A549 (cell line): ENCODE measurements around the gene RPUSD2. TPM values are rescaled to one million over a fixed set of nuclear protein-coding genes. Genes with fewer than 3 reads are reported as not detected.

Source experiments
- ATOH8 ChIP-seq: fragments of 250-450 bp; sonication (Bioruptor Pico); IDR thresholded peaks from 2 replicates; pipeline ENCODE4 v1.5.0; 2020; ENCODE audit warnings: low read depth, mild to moderate bottlenecking, moderate library complexity
- CBX2 ChIP-seq: fragments of 200-600 bp; sonication (generic); IDR thresholded peaks from 2 replicates; pipeline ENCODE4 v1.6.1; 2016; ENCODE audit warnings: low read depth, mild to moderate bottlenecking, borderline replicate concordance
- CBX8 ChIP-seq: fragments of 200-600 bp; sonication (generic); IDR thresholded peaks from 2 replicates; pipeline ENCODE4 v1.6.1; 2016
- CHD2 ChIP-seq: fragments of 150-350 bp; IDR thresholded peaks from 2 replicates; pipeline ENCODE4 v1.6.1; 2014; ENCODE audit warnings: low read length; ENCODE audit not compliant: partially characterized antibody
- EHF ChIP-seq: fragments of 250-450 bp; sonication (Bioruptor Pico); IDR thresholded peaks from 2 replicates; pipeline ENCODE4 v1.5.0; 2020; ENCODE audit warnings: mild to moderate bottlenecking
- EHMT2 ChIP-seq: fragments of 200-600 bp; sonication (generic); IDR thresholded peaks from 2 replicates; pipeline ENCODE4 v1.6.1; 2016; ENCODE audit warnings: antibody characterized with exemption, low read depth, mild to moderate bottlenecking, moderate library complexity
- ESRRA ChIP-seq: fragments of 150-350 bp; IDR thresholded peaks from 2 replicates; pipeline ENCODE4 v1.6.1; 2014; ENCODE audit warnings: mild to moderate bottlenecking, low read length, borderline replicate concordance
- FOSB ChIP-seq: fragments of 250-450 bp; sonication (Bioruptor Pico); IDR thresholded peaks from 2 replicates; pipeline ENCODE4 v1.5.0; 2020; ENCODE audit warnings: mild to moderate bottlenecking, moderate library complexity
- FOSL2 ChIP-seq, 2 experiments: fragments of 450-650 bp in 1 of 2; fragments of >200 bp in 1 of 2; sonication (Bioruptor Twin) in 1 of 2; formaldehyde crosslinking; IDR thresholded peaks; 2 replicates each; pipeline versions ENCODE4 v1.5.0 to v1.6.1; 2016 to 2020; ENCODE audit warnings: mild to moderate bottlenecking in 1 of 2, moderate library complexity in 1 of 2
- FOXS1 ChIP-seq: fragments of 250-450 bp; sonication (Bioruptor Pico); IDR thresholded peaks from 2 replicates; pipeline ENCODE4 v1.5.0; 2020; ENCODE audit warnings: mild to moderate bottlenecking, moderate library complexity
- HOXA7 ChIP-seq: fragments of 250-450 bp; sonication (Bioruptor Pico); IDR thresholded peaks from 2 replicates; pipeline ENCODE4 v1.5.0; 2020; ENCODE audit warnings: mild to moderate bottlenecking, moderate library complexity
- HOXB13 ChIP-seq: fragments of 250-450 bp; sonication (Bioruptor Pico); IDR thresholded peaks from 2 replicates; pipeline ENCODE4 v1.5.0; 2020; ENCODE audit warnings: low read depth, mild to moderate bottlenecking, moderate library complexity
- JUN ChIP-seq, 2 experiments: fragments of >200 bp; sonication (Bioruptor Twin); formaldehyde crosslinking; IDR thresholded peaks; 2 replicates in 1 of 2; 3 replicates in 1 of 2; pipeline ENCODE4 v1.6.1; 2016 to 2017
- KDM5A ChIP-seq: fragments of 200-600 bp; sonication (generic); IDR thresholded peaks from 2 replicates; pipeline ENCODE4 v1.6.1; 2016; ENCODE audit warnings: antibody characterized with exemption, mild to moderate bottlenecking
- MAFK ChIP-seq: fragments of 450-650 bp; IDR thresholded peaks from 2 replicates; pipeline ENCODE4 v1.6.1; 2014; ENCODE audit not compliant: partially characterized antibody
- MAX ChIP-seq: IDR thresholded peaks from 2 replicates; pipeline ENCODE4 v1.6.1; 2012
- NFE2L2 ChIP-seq: fragments of 150-350 bp; conservative IDR thresholded peaks from 2 replicates; pipeline ENCODE4 v1.6.1; 2014; ENCODE audit warnings: low read length
- NPAS2 ChIP-seq: fragments of 250-450 bp; sonication (Bioruptor Pico); IDR thresholded peaks from 2 replicates; pipeline ENCODE4 v1.8.0; 2022; ENCODE audit warnings: mild to moderate bottlenecking, moderate library complexity, borderline replicate concordance
- PBX3 ChIP-seq: IDR thresholded peaks from 2 replicates; pipeline ENCODE4 v1.6.1; 2012
- RAD21 ChIP-seq, 2 experiments: fragments of >200 bp in 1 of 2; sonication (Bioruptor Twin) in 1 of 2; formaldehyde crosslinking in 1 of 2; IDR thresholded peaks in 1 of 2; conservative IDR thresholded peaks in 1 of 2; 2 replicates in 1 of 2; 3 replicates in 1 of 2; pipeline ENCODE4 v1.6.1; 2012 to 2018; ENCODE audit warnings: inconsistent platforms in 1 of 2
- RFX5 ChIP-seq: fragments of 450-650 bp; IDR thresholded peaks from 2 replicates; pipeline ENCODE4 v1.7.1; 2014; ENCODE audit warnings: antibody characterized with exemption, mild to moderate bottlenecking, moderate library complexity
- SMC3 ChIP-seq: fragments of >200 bp; sonication (Bioruptor Twin); formaldehyde crosslinking; IDR thresholded peaks from 3 replicates; pipeline ENCODE4 v1.6.1; 2018; ENCODE audit warnings: inconsistent platforms
- SREBF2 ChIP-seq: fragments of 450-650 bp; IDR thresholded peaks from 2 replicates; pipeline ENCODE4 v1.6.1; 2014; ENCODE audit warnings: mild to moderate bottlenecking, moderate library complexity
- TFCP2L1 ChIP-seq: fragments of 250-450 bp; sonication (Bioruptor Pico); IDR thresholded peaks from 2 replicates; pipeline ENCODE4 v1.5.0; 2021; ENCODE audit warnings: mild to moderate bottlenecking
- TP53 ChIP-seq: fragments of 250-450 bp; sonication (Bioruptor Pico); IDR thresholded peaks from 2 replicates; pipeline ENCODE4 v1.5.0; 2021; ENCODE audit warnings: mild to moderate bottlenecking, moderate library complexity
- USF2 ChIP-seq: fragments of 450-650 bp; IDR thresholded peaks from 2 replicates; pipeline ENCODE4 v1.6.1; 2014; ENCODE audit warnings: antibody characterized with exemption
- ZC3H11A ChIP-seq: fragments of 450-650 bp; IDR thresholded peaks from 2 replicates; pipeline ENCODE4 v1.6.1; 2014; ENCODE audit warnings: antibody characterized with exemption, mild to moderate bottlenecking
- ZFP36 ChIP-seq: fragments of 450-650 bp; IDR thresholded peaks from 2 replicates; pipeline ENCODE4 v1.6.1; 2014; ENCODE audit warnings: borderline replicate concordance; ENCODE audit not compliant: partially characterized antibody
- ZNF302 ChIP-seq: fragments of 250-450 bp; sonication (Bioruptor Pico); IDR thresholded peaks from 2 replicates; pipeline ENCODE4 v1.9.0; 2021; ENCODE audit warnings: inconsistent platforms, mild to moderate bottlenecking, moderate library complexity
- ZSCAN20 ChIP-seq: fragments of 250-450 bp; sonication (Bioruptor Pico); IDR thresholded peaks from 2 replicates; pipeline ENCODE4 v1.8.0; 2022; ENCODE audit warnings: mild to moderate bottlenecking, moderate library complexity
- polyA plus RNA-seq, 4 experiments: library from polyadenylated mRNA; depleted of rRNA in 3 of 4; stranded (reverse); fragments of >200 nt; fragmentation: RNase III in 1 of 4; extraction: RNeasy Plus Mini Kit Qiagen cat#74134 plus additional on column Dnase treatment in 1 of 4; gene quantifications; 2 replicates in 3 of 4; 3 replicates in 1 of 4; pipeline ENCODE4 v1.2.3, GENCODE V29; 2011 to 2017
- TF ChIP-seq, protein P1 (sequence below): IDR thresholded peaks from 2 replicates; pipeline ENCODE4 v1.6.1; 2012; ENCODE audit warnings: low read depth, borderline replicate concordance
- TF ChIP-seq, protein P2 (sequence below): fragments of >200 bp; sonication (Bioruptor Twin); formaldehyde crosslinking; IDR thresholded peaks from 2 replicates; pipeline ENCODE4 v1.6.1; 2016
- TF ChIP-seq, protein P3 (sequence below): fragments of >200 bp; sonication (Bioruptor Twin); formaldehyde crosslinking; IDR thresholded peaks from 3 replicates; pipeline ENCODE4 v1.6.1; 2016
- TF ChIP-seq, protein P4 (sequence below): fragments of 250-450 bp; sonication (Bioruptor Pico); IDR thresholded peaks from 2 replicates; pipeline ENCODE4 v1.5.0; 2021; ENCODE audit warnings: mild to moderate bottlenecking, moderate library complexity, borderline replicate concordance

The RPUSD2 gene
- polyA plus RNA-seq, 2 of the 4 experiments (the other 2 are of a cell fraction), result 6.7 to 9.9 TPM

- TF ChIP-seq FOXS1 (CRISPR knock-in tag) (no peak), CHD2 (no peak), NPAS2 (CRISPR knock-in tag) (no peak), CBX8 (no peak), ATOH8 (CRISPR knock-in tag) (no peak), ESRRA (no peak), SMC3 (no peak), CBX2 (no peak), MAX (peak; percentile 68), FOSL2 (IDR thresholded peaks at IDR 0.05) (no peak), FOSL2 (CRISPR knock-in tag; IDR thresholded peaks at IDR 0.05) (peak; percentile 51), RFX5 (no peak), JUN (IDR thresholded peaks at IDR 0.05) (peak in 1 of 2 experiments; percentile 29; a peak in 1 of 5 replicates), SREBF2 (peak; percentile 87), ZFP36 (no peak), ZC3H11A (no peak), ZSCAN20 (CRISPR knock-in tag) (no peak), EHMT2 (no peak), EHF (no peak), USF2 (no peak), HOXB13 (CRISPR knock-in tag) (no peak), TP53 (CRISPR knock-in tag) (no peak), FOSB (CRISPR knock-in tag) (no peak), ZNF302 (CRISPR knock-in tag) (no peak), MAFK (no peak), RAD21 (conservative IDR thresholded peaks at IDR 0.05 in 1 of 2, IDR thresholded peaks at IDR 0.05 in 1 of 2) (no peak), KDM5A (peak; percentile 55; the same call in 1 of the 2 replicates), TFCP2L1 (CRISPR knock-in tag) (no peak), PBX3 (no peak), NFE2L2 (no peak), HOXA7 (CRISPR knock-in tag) (no peak)
- TF ChIP-seq, protein P1, sequence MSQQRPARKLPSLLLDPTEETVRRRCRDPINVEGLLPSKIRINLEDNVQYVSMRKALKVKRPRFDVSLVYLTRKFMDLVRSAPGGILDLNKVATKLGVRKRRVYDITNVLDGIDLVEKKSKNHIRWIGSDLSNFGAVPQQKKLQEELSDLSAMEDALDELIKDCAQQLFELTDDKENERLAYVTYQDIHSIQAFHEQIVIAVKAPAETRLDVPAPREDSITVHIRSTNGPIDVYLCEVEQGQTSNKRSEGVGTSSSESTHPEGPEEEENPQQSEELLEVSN, result peak; percentile 35; the same call in 1 of the 2 replicates
- TF ChIP-seq, protein P2, sequence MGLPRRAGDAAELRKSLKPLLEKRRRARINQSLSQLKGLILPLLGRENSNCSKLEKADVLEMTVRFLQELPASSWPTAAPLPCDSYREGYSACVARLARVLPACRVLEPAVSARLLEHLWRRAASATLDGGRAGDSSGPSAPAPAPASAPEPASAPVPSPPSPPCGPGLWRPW, result no peak
- TF ChIP-seq, protein P3, sequence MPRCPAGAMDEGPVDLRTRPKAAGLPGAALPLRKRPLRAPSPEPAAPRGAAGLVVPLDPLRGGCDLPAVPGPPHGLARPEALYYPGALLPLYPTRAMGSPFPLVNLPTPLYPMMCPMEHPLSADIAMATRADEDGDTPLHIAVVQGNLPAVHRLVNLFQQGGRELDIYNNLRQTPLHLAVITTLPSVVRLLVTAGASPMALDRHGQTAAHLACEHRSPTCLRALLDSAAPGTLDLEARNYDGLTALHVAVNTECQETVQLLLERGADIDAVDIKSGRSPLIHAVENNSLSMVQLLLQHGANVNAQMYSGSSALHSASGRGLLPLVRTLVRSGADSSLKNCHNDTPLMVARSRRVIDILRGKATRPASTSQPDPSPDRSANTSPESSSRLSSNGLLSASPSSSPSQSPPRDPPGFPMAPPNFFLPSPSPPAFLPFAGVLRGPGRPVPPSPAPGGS, result no peak
- TF ChIP-seq, protein P4, sequence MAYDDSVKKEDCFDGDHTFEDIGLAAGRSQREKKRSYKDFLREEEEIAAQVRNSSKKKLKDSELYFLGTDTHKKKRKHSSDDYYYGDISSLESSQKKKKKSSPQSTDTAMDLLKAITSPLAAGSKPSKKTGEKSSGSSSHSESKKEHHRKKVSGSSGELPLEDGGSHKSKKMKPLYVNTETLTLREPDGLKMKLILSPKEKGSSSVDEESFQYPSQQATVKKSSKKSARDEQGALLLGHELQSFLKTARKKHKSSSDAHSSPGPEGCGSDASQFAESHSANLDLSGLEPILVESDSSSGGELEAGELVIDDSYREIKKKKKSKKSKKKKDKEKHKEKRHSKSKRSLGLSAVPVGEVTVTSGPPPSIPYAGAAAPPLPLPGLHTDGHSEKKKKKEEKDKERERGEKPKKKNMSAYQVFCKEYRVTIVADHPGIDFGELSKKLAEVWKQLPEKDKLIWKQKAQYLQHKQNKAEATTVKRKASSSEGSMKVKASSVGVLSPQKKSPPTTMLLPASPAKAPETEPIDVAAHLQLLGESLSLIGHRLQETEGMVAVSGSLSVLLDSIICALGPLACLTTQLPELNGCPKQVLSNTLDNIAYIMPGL (CRISPR knock-in tag), result peak; percentile 55; the same call in 1 of the 2 replicates
These were observed 24.7 kb downstream of the RPUSD2 start, which contains the start of gene KNL1 (continued) for GRCh38 chr15:40593588-40594428.
